Left lung (tissue), 10 donors: ENCODE measurements around the gene CYP11A1. TPM values are rescaled to one million over a fixed set of nuclear protein-coding genes. Genes with fewer than 3 reads are reported as not detected.

Source experiments
- ATAC-seq: fragments of 200-7000 bp; cut with Tn5 transposase; one replicate; pipeline ENCODE4 v1.9.1; 2020; ENCODE audit warnings: moderate library complexity
- DNase-seq, 4 donors: peaks; one replicate each; pipeline ENCODE4 v3.0.0-alpha.2; 2013 to 2020
- H3K27ac ChIP-seq, 2 donors: fragments of 200-600 bp; sonication (generic) in 1 of 2; one replicate each; pipeline versions ENCODE4 v1.5.0 to v1.8.0; 2020 to 2021
- H3K27me3 ChIP-seq, 2 donors: fragments of 200-600 bp; sonication (generic) in 1 of 2; one replicate each; pipeline versions ENCODE4 v1.5.0 to v1.8.0; 2020 to 2021
- H3K36me3 ChIP-seq, 2 donors: fragments of 200-600 bp; sonication (generic) in 1 of 2; one replicate each; pipeline versions ENCODE4 v1.5.0 to v1.8.0; 2020 to 2021
- H3K4me1 ChIP-seq, 2 donors: fragments of 200-600 bp; one replicate each; pipeline ENCODE4 v1.8.0; 2021
- H3K4me3 ChIP-seq, 2 donors: fragments of 200-600 bp; sonication (generic) in 1 of 2; one replicate each; pipeline versions ENCODE4 v1.5.0 to v1.8.0; 2020 to 2021; ENCODE audit warnings: mild to moderate bottlenecking in 1 of 2
- H3K9me3 ChIP-seq, 2 donors: fragments of 200-600 bp; sonication (generic) in 1 of 2; one replicate each; pipeline versions ENCODE4 v1.5.0 to v1.8.0; 2020 to 2021
- intact Hi-C, 2 donors: fragments of 100-400 bp; cut with DNase I; formaldehyde crosslinking; loops; one replicate each; pipeline versions ENCODE4 v1.11.2 to v1.14.2; 2022
- polyA plus RNA-seq, 6 donors: library from polyadenylated mRNA; unstranded; fragments of 120-200 nt; gene quantifications; one replicate each; pipeline ENCODE4 v1.2.1, GENCODE V29; 2013; ENCODE audit not compliant: insufficient read length in 6 of 6
- total RNA-seq, 2 donors: library from RNA; stranded (reverse); fragmentation: NEBNext Ultra II Directional; extraction: Animal tissue kit (Norgen Biotek cat#: 25700); gene quantifications; one replicate each; pipeline ENCODE4 v1.2.1, GENCODE V29; 2021
- TF ChIP-seq, protein P1 (sequence below), 2 donors: fragments of 200-600 bp; sonication (generic) in 1 of 2; IDR thresholded peaks; one replicate each; pipeline versions ENCODE4 v1.5.0 to v1.8.0; 2021; ENCODE audit warnings: antibody characterized with exemption in 2 of 2
- donor health status: DM: no; HTN: yes; CAD: no.
- donor health status: DM: no; HTN: no; CAD: no.

CYP11A1 gene
- total and polyA plus RNA-seq, 8 donors = 0.34 to 1.3 (median 0.61) TPM

DNA sequence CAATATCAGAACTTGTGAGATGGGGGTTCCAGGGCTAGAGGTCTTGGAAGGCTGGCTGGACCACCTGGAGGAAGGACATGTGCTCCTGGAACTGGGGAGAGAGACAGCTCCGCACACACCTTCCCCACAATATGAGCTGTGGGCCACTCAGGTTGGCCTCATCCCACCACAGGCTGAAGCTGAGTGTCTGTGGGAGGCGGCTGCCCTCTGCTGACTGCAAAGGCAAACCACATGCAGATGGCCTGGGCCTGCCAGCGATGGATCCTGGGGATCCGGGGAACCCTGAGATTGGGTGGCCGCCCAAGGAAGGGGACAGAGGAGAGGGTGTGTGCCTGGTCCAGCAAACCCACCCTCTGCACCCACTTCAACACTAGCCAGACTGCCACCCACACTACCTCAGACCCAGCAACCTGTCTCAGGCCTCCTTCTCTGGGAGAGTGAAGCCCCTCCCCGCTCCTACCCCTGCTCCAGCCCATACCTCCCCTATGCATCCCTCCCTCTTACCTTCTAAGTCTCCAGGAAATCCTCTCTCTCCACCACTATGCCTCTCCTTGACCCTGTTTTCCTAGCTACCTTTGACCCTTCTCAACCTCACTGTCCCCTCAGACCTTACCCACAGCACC, 44.8 kb downstream of the CYP11A1 start:
- H3K27ac ChIP-seq = no peak overlapping the region
- H3K27me3 ChIP-seq = no peaks in the 10 kb centered on the region
- intact Hi-C loops = no loop called here
- no peak overlapping the region for H3K4me3 ChIP-seq
- no peaks in the 10 kb centered on the region for H3K9me3 ChIP-seq
- H3K36me3 ChIP-seq = no peaks in the 10 kb centered on the region
- H3K4me1 ChIP-seq = peaks cover 4 to 11% of the 10 kb centered on the region in 2 donors
- DNase-seq (peak in 2 of 4 donors; percentile 60 to 67), ATAC-seq (peak; percentile 82)
- TF ChIP-seq, protein P1, sequence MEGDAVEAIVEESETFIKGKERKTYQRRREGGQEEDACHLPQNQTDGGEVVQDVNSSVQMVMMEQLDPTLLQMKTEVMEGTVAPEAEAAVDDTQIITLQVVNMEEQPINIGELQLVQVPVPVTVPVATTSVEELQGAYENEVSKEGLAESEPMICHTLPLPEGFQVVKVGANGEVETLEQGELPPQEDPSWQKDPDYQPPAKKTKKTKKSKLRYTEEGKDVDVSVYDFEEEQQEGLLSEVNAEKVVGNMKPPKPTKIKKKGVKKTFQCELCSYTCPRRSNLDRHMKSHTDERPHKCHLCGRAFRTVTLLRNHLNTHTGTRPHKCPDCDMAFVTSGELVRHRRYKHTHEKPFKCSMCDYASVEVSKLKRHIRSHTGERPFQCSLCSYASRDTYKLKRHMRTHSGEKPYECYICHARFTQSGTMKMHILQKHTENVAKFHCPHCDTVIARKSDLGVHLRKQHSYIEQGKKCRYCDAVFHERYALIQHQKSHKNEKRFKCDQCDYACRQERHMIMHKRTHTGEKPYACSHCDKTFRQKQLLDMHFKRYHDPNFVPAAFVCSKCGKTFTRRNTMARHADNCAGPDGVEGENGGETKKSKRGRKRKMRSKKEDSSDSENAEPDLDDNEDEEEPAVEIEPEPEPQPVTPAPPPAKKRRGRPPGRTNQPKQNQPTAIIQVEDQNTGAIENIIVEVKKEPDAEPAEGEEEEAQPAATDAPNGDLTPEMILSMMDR (IDR thresholded peaks at IDR 0.05) = peak; percentile 69 to 74

DNA sequence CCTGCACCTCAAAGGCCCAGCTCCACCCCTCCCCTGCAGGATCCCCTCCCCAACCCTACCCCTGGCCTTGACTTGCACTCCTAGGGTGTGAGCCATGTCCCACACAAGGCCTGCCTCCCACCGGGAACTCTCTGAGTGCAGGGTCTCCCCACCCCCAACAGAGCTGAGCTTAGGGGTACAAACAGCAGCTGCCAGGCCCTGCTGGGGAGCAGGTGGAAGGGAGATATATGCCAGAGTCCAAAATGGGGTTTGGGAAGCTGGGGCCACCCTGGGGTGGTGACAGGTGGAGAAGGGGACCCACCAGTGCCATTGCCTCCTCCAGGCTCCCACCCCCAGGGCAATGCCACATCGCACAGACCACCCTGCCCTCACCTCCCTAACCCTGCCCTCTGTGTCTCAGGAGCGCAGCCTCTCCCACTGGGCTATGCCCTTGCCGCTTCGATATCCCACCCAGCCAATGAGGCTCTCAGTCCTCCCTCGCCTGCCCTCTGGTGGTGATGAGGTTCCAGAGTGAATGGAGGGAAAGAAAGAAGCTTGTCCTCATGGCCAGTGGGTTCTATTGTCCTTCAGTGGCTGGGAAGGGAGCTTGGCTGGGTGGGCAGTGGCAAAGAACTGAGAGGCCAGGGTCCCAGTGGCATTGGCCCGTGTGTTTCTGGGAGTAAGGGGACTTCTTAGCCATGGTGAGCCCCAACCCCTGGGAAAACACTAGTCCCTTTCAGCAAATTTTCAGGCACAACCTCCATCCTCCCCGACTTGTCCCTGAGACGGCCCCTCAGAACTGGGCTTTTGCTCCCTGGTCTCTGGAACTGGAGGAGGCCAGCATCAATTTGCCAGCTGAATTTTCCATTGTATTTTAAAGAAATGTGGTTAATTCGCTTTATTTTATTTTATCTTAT, 46.8 kb downstream of the CYP11A1 start:
- intact Hi-C loops = no loop called here
- Histone ChIP-seq H3K27ac (no peak overlapping the region), H3K4me3 (no peak overlapping the region), H3K27me3 (no peaks in the 10 kb centered on the region), H3K4me1 (peaks cover 4 to 11% of the 10 kb centered on the region in 2 donors), H3K36me3 (no peaks in the 10 kb centered on the region), H3K9me3 (no peaks in the 10 kb centered on the region)
- TF ChIP-seq, protein P1 (IDR thresholded peaks at IDR 0.05) = peak; percentile 32 to 36
- no peak for DNase-seq
- peak; percentile 20 for ATAC-seq

DNA sequence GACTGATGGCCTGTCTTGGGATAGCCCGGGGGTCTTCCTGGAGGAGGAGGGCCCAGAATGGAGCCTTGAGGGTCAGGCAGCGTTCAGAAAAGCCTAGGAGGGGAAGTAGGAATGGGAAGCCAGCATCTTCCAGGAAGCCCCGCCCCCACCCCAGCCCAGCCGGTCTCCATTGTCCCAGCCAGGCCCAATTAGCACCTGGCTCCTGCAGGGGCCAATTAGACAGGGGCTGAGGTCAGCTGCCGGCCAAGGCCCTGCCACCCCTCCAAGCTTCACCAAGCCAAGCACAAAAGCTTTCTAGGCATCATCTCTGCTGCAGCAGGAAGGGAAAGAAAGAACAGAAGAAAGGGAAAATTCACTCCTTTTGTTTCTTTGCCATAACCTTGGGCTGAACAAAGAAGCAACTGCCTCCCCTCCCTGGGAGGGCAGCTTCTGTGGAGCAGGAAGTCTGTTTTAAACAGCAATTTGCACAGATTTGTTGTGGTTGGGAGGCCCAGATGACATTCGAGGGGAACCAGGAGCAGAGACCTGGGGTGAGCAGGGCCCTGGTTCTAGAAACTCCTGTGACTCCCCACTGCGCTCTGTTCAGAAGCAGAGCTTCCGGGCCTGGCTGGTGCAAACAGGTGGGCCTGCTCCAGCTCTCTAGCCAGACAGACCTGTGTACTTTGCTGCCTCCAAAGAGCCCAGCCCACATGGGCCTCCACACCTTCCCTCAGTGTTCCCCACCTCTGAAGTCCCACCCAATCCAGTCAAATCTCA, 47.7 kb downstream of the CYP11A1 start:
- intact Hi-C loops = loop anchor here in 1 of 2 donors (10.0 kb wide), 2 partner anchors 265 to 345 kb away; no protein-coding TSS in a partner anchor
- H3K27me3 ChIP-seq = no peaks in the 10 kb centered on the region
- DNase-seq (no peak), ATAC-seq (no peak)
- H3K4me3 ChIP-seq = no peak overlapping the region
- peaks cover 4 to 11% of the 10 kb centered on the region in 2 donors for H3K4me1 ChIP-seq
- H3K27ac ChIP-seq = no peak overlapping the region
- TF ChIP-seq, protein P1 (IDR thresholded peaks at IDR 0.05) = no peak
- H3K9me3 ChIP-seq = no peaks in the 10 kb centered on the region
- H3K36me3 ChIP-seq = no peaks in the 10 kb centered on the region

- no peak for DNase-seq
- peaks cover 4 to 11% of the 10 kb centered on the region in 2 donors for H3K4me1 ChIP-seq
- intact Hi-C loops = loop anchor here in 1 of 2 donors (10.0 kb wide), 2 partner anchors 264 to 344 kb away; no protein-coding TSS in a partner anchor
- TF ChIP-seq, protein P1 (IDR thresholded peaks at IDR 0.05) = no peak
- H3K9me3 ChIP-seq = no peaks in the 10 kb centered on the region
- no peak overlapping the region for H3K4me3 ChIP-seq
- no peak for ATAC-seq
- H3K27me3 ChIP-seq = no peaks in the 10 kb centered on the region
- no peak overlapping the region for H3K27ac ChIP-seq
- no peaks in the 10 kb centered on the region for H3K36me3 ChIP-seq
Observed at GRCh38 chr15:74319138-74319460, 48.3 kb downstream of the CYP11A1 start.
